ENCODE measurements around the gene FOXP1. TPM values are rescaled to one million over a fixed set of nuclear protein-coding genes. Genes with fewer than 3 reads are reported as not detected.

Gene FOXP1
- total RNA-seq, 2 donors from 2014 or later: 41.7 to 94.3 TPM

DNA sequence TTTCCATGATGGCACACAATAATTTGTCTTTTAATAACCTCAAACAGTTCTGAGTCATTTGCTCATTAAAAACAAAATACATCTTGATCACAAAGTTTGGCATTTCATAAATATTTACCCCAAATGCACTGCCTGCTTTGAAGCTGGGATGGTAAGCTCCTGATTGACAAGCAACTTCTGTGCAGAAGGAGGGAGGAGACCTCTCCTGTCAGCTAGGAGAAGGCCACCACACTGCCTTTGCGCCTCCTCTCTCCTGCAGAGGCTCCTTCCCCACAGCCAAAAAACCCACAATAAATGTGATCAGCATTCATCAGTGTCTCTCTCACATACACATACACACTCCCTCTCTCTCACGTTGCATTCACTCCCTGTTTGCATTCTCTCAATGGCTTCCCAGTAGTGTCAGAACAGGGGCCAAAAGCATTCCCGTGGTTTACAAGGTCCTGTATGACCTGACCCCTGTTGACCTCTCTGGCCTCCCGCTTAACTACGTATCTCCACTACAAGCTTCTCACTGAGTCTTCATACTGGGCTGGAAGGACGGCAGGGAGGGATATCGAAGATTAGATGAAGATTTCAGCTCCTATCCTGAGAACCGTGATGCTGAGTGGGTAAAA, 216.4 kb downstream of the FOXP1 start:
- no peak overlapping the region for H3K4me3 Mint-ChIP-seq
- H3K9me3 Mint-ChIP-seq: no peaks in the 10 kb centered on the region
- H3K4me1 Mint-ChIP-seq: peaks cover 7% of the 10 kb centered on the region
- H3K9ac ChIP-seq (ENCODE audit: extremely low read depth, low read length, poor library complexity, severe bottlenecking): no peak overlapping the region
- WGBS, 2 experiments (ENCODE audit: insufficient coverage in 1 of 2, insufficient read length in 1 of 2): 49 to 80% methylated on average over 4 to 8 of the region's 8 CpGs
- H3K27me3 ChIP-seq (ENCODE audit: control insufficient read depth, insufficient read depth, low read length, poor library complexity, severe bottlenecking): no peaks in the 10 kb centered on the region
- no peak overlapping the region for H3K4me3 ChIP-seq (ENCODE audit: low read length)
- no peak overlapping the region for H3K27ac Mint-ChIP-seq
- no peaks in the 10 kb centered on the region for H3K36me3 ChIP-seq (ENCODE audit: control insufficient read depth, insufficient read depth, low read length)
- no peaks in the 10 kb centered on the region for H3K4me1 ChIP-seq (ENCODE audit: control insufficient read depth, insufficient read depth, low read length)
- no peaks in the 10 kb centered on the region for H3K27me3 Mint-ChIP-seq (ENCODE audit: insufficient read depth)
- TF ChIP-seq, protein P1, sequence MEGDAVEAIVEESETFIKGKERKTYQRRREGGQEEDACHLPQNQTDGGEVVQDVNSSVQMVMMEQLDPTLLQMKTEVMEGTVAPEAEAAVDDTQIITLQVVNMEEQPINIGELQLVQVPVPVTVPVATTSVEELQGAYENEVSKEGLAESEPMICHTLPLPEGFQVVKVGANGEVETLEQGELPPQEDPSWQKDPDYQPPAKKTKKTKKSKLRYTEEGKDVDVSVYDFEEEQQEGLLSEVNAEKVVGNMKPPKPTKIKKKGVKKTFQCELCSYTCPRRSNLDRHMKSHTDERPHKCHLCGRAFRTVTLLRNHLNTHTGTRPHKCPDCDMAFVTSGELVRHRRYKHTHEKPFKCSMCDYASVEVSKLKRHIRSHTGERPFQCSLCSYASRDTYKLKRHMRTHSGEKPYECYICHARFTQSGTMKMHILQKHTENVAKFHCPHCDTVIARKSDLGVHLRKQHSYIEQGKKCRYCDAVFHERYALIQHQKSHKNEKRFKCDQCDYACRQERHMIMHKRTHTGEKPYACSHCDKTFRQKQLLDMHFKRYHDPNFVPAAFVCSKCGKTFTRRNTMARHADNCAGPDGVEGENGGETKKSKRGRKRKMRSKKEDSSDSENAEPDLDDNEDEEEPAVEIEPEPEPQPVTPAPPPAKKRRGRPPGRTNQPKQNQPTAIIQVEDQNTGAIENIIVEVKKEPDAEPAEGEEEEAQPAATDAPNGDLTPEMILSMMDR (conservative IDR thresholded peaks at IDR 0.05): no peak
- no peak for DNase-seq
- peaks cover 2% of the 10 kb centered on the region for H3K36me3 Mint-ChIP-seq (ENCODE audit: low read depth)
- no peak overlapping the region for H3K27ac ChIP-seq (ENCODE audit: low read depth, low read length)
- H3K9me3 ChIP-seq (ENCODE audit: control insufficient read depth, low read length): no peaks in the 10 kb centered on the region

DNA sequence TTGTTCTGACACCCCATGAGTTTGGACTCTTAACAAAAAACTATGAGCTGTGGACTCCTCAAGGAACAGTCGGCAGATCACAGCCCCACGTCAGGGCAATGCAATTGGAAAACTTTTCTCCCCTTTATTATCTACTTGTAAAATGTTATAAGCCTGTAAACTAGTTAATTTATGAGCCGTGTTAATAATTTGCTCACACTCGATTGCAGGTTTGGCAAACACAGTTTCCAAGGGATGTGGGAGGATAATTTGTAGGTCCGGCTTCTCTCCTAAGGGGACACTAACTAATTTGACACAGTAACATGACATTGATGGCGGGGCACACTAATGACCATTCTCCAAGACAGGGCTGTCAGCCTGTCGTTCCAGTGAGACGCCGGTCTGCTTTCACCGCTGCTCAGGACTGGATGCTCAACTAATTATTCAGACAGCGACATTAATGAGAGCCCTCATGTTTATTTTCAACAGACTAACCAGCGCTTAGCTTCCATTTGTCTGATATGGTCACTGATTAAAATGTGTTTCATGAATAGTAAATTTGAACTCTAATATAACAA, 222.1 kb downstream of the FOXP1 start:
- Mint-ChIP-seq H3K36me3 (ENCODE audit: low read depth) (peaks cover 4% of the 10 kb centered on the region), H3K4me1 (peaks cover 10% of the 10 kb centered on the region), H3K9me3 (no peaks in the 10 kb centered on the region), H3K27ac (no peak overlapping the region), H3K4me3 (no peak overlapping the region), H3K27me3 (ENCODE audit: insufficient read depth) (no peaks in the 10 kb centered on the region)
- TF ChIP-seq, protein P1 (conservative IDR thresholded peaks at IDR 0.05): no peak
- Histone ChIP-seq H3K36me3 (ENCODE audit: control insufficient read depth, insufficient read depth, low read length) (no peaks in the 10 kb centered on the region), H3K4me1 (ENCODE audit: control insufficient read depth, insufficient read depth, low read length) (no peaks in the 10 kb centered on the region), H3K4me3 (ENCODE audit: low read length) (no peak overlapping the region), H3K27ac (ENCODE audit: low read depth, low read length) (no peak overlapping the region), H3K9ac (ENCODE audit: extremely low read depth, low read length, poor library complexity, severe bottlenecking) (no peak overlapping the region), H3K9me3 (ENCODE audit: control insufficient read depth, low read length) (no peaks in the 10 kb centered on the region), H3K27me3 (ENCODE audit: control insufficient read depth, insufficient read depth, low read length, poor library complexity, severe bottlenecking) (no peaks in the 10 kb centered on the region)
- 88 to 93% methylated on average over 10 to 12 of the region's 12 CpGs for whole genome bisulfite sequencing, 2 experiments (ENCODE audit: insufficient coverage in 1 of 2, insufficient read length in 1 of 2)
- DNase-seq: no peak

DNA sequence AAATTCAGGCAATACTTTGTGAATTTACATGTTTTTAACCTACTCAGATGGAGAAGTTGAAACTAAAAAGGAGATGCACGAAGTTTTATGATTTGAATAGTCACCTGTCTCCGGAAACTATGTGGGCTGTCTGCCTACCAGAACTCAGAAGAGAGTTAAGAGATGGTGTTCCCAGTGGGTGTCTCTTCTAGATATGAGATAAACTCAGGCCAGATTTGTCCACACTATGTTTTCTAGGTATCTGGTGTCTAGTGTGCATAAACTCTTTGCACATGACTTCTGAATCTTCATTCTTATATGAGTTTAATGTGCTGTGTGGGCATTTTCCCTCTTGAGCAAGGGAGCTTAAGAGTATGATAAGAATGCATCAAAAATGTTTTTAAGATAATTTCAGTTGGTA, 222.8 kb downstream of the FOXP1 start:
- no peak for DNase-seq
- Histone ChIP-seq H3K4me3 (ENCODE audit: low read length) (no peak overlapping the region), H3K9me3 (ENCODE audit: control insufficient read depth, low read length) (no peaks in the 10 kb centered on the region), H3K27ac (ENCODE audit: low read depth, low read length) (no peak overlapping the region), H3K27me3 (ENCODE audit: control insufficient read depth, insufficient read depth, low read length, poor library complexity, severe bottlenecking) (no peaks in the 10 kb centered on the region), H3K9ac (ENCODE audit: extremely low read depth, low read length, poor library complexity, severe bottlenecking) (no peak overlapping the region), H3K4me1 (ENCODE audit: control insufficient read depth, insufficient read depth, low read length) (no peaks in the 10 kb centered on the region), H3K36me3 (ENCODE audit: control insufficient read depth, insufficient read depth, low read length) (no peaks in the 10 kb centered on the region)
- peaks cover 10% of the 10 kb centered on the region for H3K4me1 Mint-ChIP-seq
- peaks cover 4% of the 10 kb centered on the region for H3K36me3 Mint-ChIP-seq (ENCODE audit: low read depth)
- no peak overlapping the region for H3K4me3 Mint-ChIP-seq
- TF ChIP-seq, protein P1 (conservative IDR thresholded peaks at IDR 0.05): no peak
- no peak overlapping the region for H3K27ac Mint-ChIP-seq
- 92 to 100% methylated on average over 1 to 2 of the region's 2 CpGs for WGBS, 2 experiments (ENCODE audit: insufficient coverage in 1 of 2, insufficient read length in 1 of 2)
- no peaks in the 10 kb centered on the region for H3K9me3 Mint-ChIP-seq
- H3K27me3 Mint-ChIP-seq (ENCODE audit: insufficient read depth): no peaks in the 10 kb centered on the region
